ENCODE measurements around the gene VTN.

VTN gene

GRCh38 chr17:28317966-28318758, 51.9 kb downstream of the VTN start:
- FAIRE-seq: no peak
